HepG2 (cell line): ENCODE measurements around the gene DYNC1LI2. TPM values are rescaled to one million over a fixed set of nuclear protein-coding genes. Genes with fewer than 3 reads are reported as not detected.

Experiments used
- DMTF1 ChIP-seq: sonication (generic); formaldehyde crosslinking; IDR thresholded peaks from 2 replicates; pipeline ENCODE4 v1.4.0; 2020; ENCODE audit warnings: mild to moderate bottlenecking, missing genetic modification reagents
- ELF4 ChIP-seq: sonication (generic); formaldehyde crosslinking; IDR thresholded peaks from 2 replicates; pipeline ENCODE4 v1.5.0; 2020; ENCODE audit warnings: missing genetic modification reagents, mild to moderate bottlenecking, moderate library complexity, borderline replicate concordance
- IRF2 ChIP-seq: IDR thresholded peaks from 2 replicates; pipeline ENCODE4 v1.6.1; 2018; ENCODE audit warnings: missing genetic modification reagents, missing compliant biosample characterization
- MAFF ChIP-seq: IDR thresholded peaks from 2 replicates; pipeline ENCODE4 v1.6.1; 2011; ENCODE audit warnings: low read depth, low read length, improper control_type of control experiment
- MEF2D ChIP-seq: sonication (generic); formaldehyde crosslinking; IDR thresholded peaks from 2 replicates; pipeline ENCODE4 v1.5.1; 2020; ENCODE audit warnings: mild to moderate bottlenecking, missing genetic modification reagents
- MIXL1 ChIP-seq: IDR thresholded peaks from 2 replicates; pipeline ENCODE4 v1.6.1; 2016
- MNT ChIP-seq: fragments of 450-650 bp; IDR thresholded peaks from 2 replicates; pipeline ENCODE4 v1.6.1; 2016
- MTA1 ChIP-seq: sonication (generic); formaldehyde crosslinking; IDR thresholded peaks from 2 replicates; pipeline ENCODE4 v1.4.0; 2020; ENCODE audit warnings: missing genetic modification reagents, mild to moderate bottlenecking, borderline replicate concordance
- NFKB2 ChIP-seq: sonication (generic); formaldehyde crosslinking; IDR thresholded peaks from 2 replicates; pipeline ENCODE4 v1.4.0; 2020; ENCODE audit warnings: missing genetic modification reagents, borderline replicate concordance
- RORA ChIP-seq: sonication (generic); formaldehyde crosslinking; IDR thresholded peaks from 2 replicates; pipeline ENCODE4 v1.5.0; 2020; ENCODE audit warnings: mild to moderate bottlenecking, missing genetic modification reagents, moderate library complexity
- SNAPC2 ChIP-seq: sonication (generic); formaldehyde crosslinking; IDR thresholded peaks from 2 replicates; pipeline ENCODE4 v1.8.1; 2022; ENCODE audit warnings: mild to moderate bottlenecking, missing genetic modification reagents
- ZFP1 ChIP-seq: IDR thresholded peaks from 2 replicates; pipeline ENCODE4 v1.6.1; 2016
- ZNF335 ChIP-seq: sonication (generic); formaldehyde crosslinking; IDR thresholded peaks from 2 replicates; pipeline ENCODE4 v1.4.0; 2020; ENCODE audit warnings: missing genetic modification reagents
- ZNF513 ChIP-seq: sonication (generic); formaldehyde crosslinking; conservative IDR thresholded peaks from 2 replicates; pipeline ENCODE4 v1.5.0; 2020; ENCODE audit warnings: missing genetic modification reagents
- ZNF530 ChIP-seq: sonication (generic); formaldehyde crosslinking; IDR thresholded peaks from 2 replicates; pipeline ENCODE4 v1.5.0; 2020; ENCODE audit warnings: low read depth, mild to moderate bottlenecking, missing genetic modification reagents
- ZNF547 ChIP-seq: sonication (generic); formaldehyde crosslinking; IDR thresholded peaks from 2 replicates; pipeline ENCODE4 v1.5.1; 2020; ENCODE audit warnings: mild to moderate bottlenecking, missing genetic modification reagents
- ZNF558 ChIP-seq: sonication (generic); formaldehyde crosslinking; IDR thresholded peaks from 2 replicates; pipeline ENCODE4 v1.9.0; 2022; ENCODE audit warnings: mild to moderate bottlenecking, missing genetic modification reagents, borderline replicate concordance
- ZNF629 ChIP-seq: sonication (generic); formaldehyde crosslinking; conservative IDR thresholded peaks from 2 replicates; pipeline ENCODE4 v1.5.0; 2020; ENCODE audit warnings: missing genetic modification reagents
- ZNF670 ChIP-seq: sonication (generic); formaldehyde crosslinking; IDR thresholded peaks from 2 replicates; pipeline ENCODE4 v1.8.0; 2022; ENCODE audit warnings: mild to moderate bottlenecking, missing genetic modification reagents, borderline replicate concordance
- ZNF766 ChIP-seq: sonication (generic); formaldehyde crosslinking; IDR thresholded peaks from 2 replicates; pipeline ENCODE4 v1.5.0; 2020; ENCODE audit warnings: missing genetic modification reagents, borderline replicate concordance
- ZNF777 ChIP-seq: sonication (generic); formaldehyde crosslinking; IDR thresholded peaks from 2 replicates; pipeline ENCODE4 v1.4.0; 2020; ENCODE audit warnings: missing genetic modification reagents
- ZNF839 ChIP-seq: sonication (generic); formaldehyde crosslinking; IDR thresholded peaks from 2 replicates; pipeline ENCODE4 v1.4.0; 2020; ENCODE audit warnings: missing genetic modification reagents, mild to moderate bottlenecking, borderline replicate concordance
- polyA plus RNA-seq, 8 experiments: library from polyadenylated mRNA; depleted of rRNA in 3 of 8; stranded (reverse) in 7 of 8; unstranded in 1 of 8; fragments of >200 nt; fragmentation: Illumina TruSeq in 4 of 8; extraction: Trizol in 4 of 8; gene quantifications; 2 replicates each; pipeline versions ENCODE4 v1.2.1 to v1.2.3, GENCODE V29; 2011 to 2016; ENCODE audit warnings: low read depth in 4 of 8, missing spikeins in 1 of 8, mixed read lengths in 1 of 8; ENCODE audit not compliant: insufficient read depth in 1 of 8
- total RNA-seq, 5 experiments: library from RNA; depleted of rRNA; stranded (reverse); fragments of >200 nt; fragmentation: Illumina TruSeq; extraction: Trizol; gene quantifications; 2 replicates each; pipeline ENCODE4 v1.2.3, GENCODE V29; 2016; ENCODE audit warnings: low read depth in 1 of 5
- TF ChIP-seq, protein P1 (sequence below): sonication (generic); formaldehyde crosslinking; IDR thresholded peaks from 2 replicates; pipeline ENCODE4 v1.4.0; 2020; ENCODE audit warnings: mild to moderate bottlenecking, missing genetic modification reagents
- TF ChIP-seq, protein P2 (sequence below): sonication (generic); formaldehyde crosslinking; IDR thresholded peaks from 2 replicates; pipeline ENCODE4 v1.4.0; 2020; ENCODE audit warnings: mild to moderate bottlenecking, missing genetic modification reagents, borderline replicate concordance

Gene DYNC1LI2
- total and polyA plus RNA-seq, 2 of the 13 experiments (the other 11 are each of a cell fraction or from before 2014, with no cell fraction given) = 65.5 to 135 TPM

DNA sequence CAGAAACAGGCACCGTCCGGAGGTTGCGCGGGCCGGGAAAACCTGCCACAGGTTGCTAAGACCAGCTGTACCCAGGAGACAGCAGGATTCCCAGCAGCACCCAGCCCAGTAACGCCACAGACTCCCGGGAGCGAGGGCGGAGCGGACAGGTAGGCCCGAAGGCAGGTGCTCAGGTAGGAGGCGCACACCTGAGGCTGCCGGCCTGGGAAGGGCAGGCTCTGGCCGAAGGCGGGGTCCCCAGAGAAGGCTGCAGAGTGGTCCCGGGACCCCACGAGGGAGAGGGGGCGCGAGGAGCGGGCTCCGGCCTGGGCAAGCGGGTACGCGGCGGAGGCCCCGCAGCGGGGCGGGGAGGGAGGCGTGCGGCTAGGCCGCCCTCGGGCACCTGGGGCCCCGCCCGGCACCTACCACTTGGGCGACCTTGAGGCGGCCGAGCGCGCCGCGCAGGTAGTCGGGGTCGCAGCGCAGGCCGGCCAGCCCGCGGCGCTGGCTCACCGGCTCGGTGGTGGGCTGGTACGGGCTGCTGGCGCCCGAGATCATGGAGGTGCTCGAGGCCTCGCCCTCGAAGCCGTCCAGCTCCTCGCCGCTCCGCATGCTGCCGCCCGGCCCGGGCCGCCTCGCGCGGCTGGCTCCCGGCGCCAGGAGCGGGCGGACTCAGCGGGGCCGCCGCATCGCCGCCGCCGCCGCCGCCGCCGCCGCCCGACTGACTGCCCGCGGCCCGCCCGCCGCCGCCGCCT lies 55.3 kb downstream of the DYNC1LI2 start (continued):
- no peak for TF ChIP-seq IRF2 (CRISPR knock-in tag)
- TF ChIP-seq ZNF777 (CRISPR knock-in tag) = peak; percentile 86
- no peak for TF ChIP-seq MEF2D (CRISPR knock-in tag)
- no peak for TF ChIP-seq ZNF335 (CRISPR knock-in tag)
- TF ChIP-seq, protein P1, sequence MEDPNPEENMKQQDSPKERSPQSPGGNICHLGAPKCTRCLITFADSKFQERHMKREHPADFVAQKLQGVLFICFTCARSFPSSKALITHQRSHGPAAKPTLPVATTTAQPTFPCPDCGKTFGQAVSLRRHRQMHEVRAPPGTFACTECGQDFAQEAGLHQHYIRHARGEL (CRISPR knock-in tag) = no peak
- TF ChIP-seq MAFF = no peak
- no peak for TF ChIP-seq SNAPC2 (CRISPR knock-in tag)
- peak; percentile 64; the same call in 1 of the 2 replicates for TF ChIP-seq ZNF547 (CRISPR knock-in tag)
- TF ChIP-seq ZNF530 = no peak
- no peak for TF ChIP-seq ZNF839 (CRISPR knock-in tag)
- no peak for TF ChIP-seq RORA (CRISPR knock-in tag)
- no peak for TF ChIP-seq ZNF513
- TF ChIP-seq ZNF766 = 0 out of 2 replicates have a peak, but pooled peaks have one; percentile 25
- TF ChIP-seq MIXL1 (CRISPR knock-in tag) = no peak
- no peak for TF ChIP-seq ELF4 (CRISPR knock-in tag)
- TF ChIP-seq ZNF558 (CRISPR knock-in tag) = no peak
- TF ChIP-seq ZFP1 = no peak
- no peak for TF ChIP-seq NFKB2 (CRISPR knock-in tag)
- no peak for TF ChIP-seq DMTF1 (CRISPR knock-in tag)
- no peak for TF ChIP-seq ZNF629 (CRISPR knock-in tag)
- TF ChIP-seq MTA1 (CRISPR knock-in tag) = peak; percentile 33; the same call in 1 of the 2 replicates
- no peak for TF ChIP-seq ZNF670 (CRISPR knock-in tag)
- TF ChIP-seq, protein P2, sequence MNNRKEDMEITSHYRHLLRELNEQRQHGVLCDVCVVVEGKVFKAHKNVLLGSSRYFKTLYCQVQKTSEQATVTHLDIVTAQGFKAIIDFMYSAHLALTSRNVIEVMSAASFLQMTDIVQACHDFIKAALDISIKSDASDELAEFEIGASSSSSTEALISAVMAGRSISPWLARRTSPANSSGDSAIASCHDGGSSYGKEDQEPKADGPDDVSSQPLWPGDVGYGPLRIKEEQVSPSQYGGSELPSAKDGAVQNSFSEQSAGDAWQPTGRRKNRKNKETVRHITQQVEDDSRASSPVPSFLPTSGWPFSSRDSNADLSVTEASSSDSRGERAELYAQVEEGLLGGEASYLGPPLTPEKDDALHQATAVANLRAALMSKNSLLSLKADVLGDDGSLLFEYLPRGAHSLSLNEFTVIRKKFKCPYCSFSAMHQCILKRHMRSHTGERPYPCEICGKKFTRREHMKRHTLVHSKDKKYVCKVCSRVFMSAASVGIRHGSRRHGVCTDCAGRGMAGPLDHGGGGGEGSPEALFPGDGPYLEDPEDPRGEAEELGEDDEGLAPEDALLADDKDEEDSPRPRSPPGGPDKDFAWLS (CRISPR knock-in tag) = no peak
- no peak for TF ChIP-seq MNT
